A673 (cell line): ENCODE data around the gene GRID1.

Experiments used
- EZH2 ChIP-seq: fragments of 200-600 bp; sonication (generic); IDR thresholded peaks from 2 replicates; pipeline ENCODE4 v1.6.1; 2017; ENCODE audit warnings: borderline replicate concordance, low read depth, mild to moderate bottlenecking, mixed read lengths, antibody characterized with exemption, low read length; ENCODE audit not compliant: poor library complexity, severe bottlenecking
- TF ChIP-seq, protein P1 (sequence below): fragments of 300-800, 200-600 bp; sonication (generic); conservative IDR thresholded peaks from 2 replicates; pipeline ENCODE4 v1.5.1; 2017; ENCODE audit warnings: low read depth, mild to moderate bottlenecking, antibody characterized with exemption, low read length, moderate library complexity, mixed read lengths

DNA sequence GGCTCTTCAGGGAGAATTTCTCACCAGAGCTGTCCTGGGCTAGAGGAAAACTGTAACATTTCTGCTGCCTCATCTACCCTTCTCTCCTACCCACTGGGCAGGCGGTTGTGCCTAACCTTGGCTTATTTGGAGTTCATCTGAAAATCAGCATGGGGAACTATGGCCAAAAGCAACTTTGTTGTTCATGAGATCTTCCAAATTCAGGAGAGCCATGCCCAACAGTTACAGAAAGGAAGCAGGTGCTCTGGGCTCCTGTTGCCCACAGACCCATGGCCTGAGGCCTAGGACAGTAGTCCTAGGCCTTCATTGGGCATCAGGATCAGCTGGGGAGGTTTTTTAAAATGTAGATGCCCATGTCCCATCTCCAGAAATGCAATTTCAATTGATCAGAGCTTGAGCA is 85.2 kb downstream of the GRID1 start:
- no peak for TF ChIP-seq EZH2
- TF ChIP-seq, protein P1, sequence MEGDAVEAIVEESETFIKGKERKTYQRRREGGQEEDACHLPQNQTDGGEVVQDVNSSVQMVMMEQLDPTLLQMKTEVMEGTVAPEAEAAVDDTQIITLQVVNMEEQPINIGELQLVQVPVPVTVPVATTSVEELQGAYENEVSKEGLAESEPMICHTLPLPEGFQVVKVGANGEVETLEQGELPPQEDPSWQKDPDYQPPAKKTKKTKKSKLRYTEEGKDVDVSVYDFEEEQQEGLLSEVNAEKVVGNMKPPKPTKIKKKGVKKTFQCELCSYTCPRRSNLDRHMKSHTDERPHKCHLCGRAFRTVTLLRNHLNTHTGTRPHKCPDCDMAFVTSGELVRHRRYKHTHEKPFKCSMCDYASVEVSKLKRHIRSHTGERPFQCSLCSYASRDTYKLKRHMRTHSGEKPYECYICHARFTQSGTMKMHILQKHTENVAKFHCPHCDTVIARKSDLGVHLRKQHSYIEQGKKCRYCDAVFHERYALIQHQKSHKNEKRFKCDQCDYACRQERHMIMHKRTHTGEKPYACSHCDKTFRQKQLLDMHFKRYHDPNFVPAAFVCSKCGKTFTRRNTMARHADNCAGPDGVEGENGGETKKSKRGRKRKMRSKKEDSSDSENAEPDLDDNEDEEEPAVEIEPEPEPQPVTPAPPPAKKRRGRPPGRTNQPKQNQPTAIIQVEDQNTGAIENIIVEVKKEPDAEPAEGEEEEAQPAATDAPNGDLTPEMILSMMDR, result no peak
